ENCODE results near the gene MAN2A1. TPM values are rescaled to one million over a fixed set of nuclear protein-coding genes. Genes with fewer than 3 reads are reported as not detected.

The MAN2A1 gene
- total and polyA plus RNA-seq, 12 donors: 11.7 to 123 (median 83.2) TPM

DNA sequence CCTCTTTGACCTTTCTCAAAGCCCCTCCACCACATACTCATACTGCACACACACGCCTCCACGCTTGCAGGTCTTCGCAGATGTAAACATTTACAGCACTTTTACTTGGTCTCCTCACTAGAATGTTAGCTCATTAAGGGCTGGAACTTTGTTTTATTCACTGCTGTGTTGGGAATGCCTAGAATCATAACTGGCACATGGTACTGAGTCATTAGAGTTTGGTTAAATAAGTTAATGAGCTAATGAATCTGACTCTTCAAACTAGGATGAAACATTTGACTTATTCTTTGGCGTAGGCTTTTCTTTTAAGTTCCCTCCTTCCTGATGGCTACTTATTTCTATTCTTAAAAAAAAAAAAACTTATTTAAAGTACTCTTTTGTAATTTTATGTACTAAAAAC, 28.9 kb downstream of the MAN2A1 start:
- no peak overlapping the region for H3K4me3 ChIP-seq
- H3K4me1 ChIP-seq (replicated peaks in 1 of 2): peaks cover 3 to 9% of the 10 kb centered on the region in 2 donors
- TF ChIP-seq, protein P1, sequence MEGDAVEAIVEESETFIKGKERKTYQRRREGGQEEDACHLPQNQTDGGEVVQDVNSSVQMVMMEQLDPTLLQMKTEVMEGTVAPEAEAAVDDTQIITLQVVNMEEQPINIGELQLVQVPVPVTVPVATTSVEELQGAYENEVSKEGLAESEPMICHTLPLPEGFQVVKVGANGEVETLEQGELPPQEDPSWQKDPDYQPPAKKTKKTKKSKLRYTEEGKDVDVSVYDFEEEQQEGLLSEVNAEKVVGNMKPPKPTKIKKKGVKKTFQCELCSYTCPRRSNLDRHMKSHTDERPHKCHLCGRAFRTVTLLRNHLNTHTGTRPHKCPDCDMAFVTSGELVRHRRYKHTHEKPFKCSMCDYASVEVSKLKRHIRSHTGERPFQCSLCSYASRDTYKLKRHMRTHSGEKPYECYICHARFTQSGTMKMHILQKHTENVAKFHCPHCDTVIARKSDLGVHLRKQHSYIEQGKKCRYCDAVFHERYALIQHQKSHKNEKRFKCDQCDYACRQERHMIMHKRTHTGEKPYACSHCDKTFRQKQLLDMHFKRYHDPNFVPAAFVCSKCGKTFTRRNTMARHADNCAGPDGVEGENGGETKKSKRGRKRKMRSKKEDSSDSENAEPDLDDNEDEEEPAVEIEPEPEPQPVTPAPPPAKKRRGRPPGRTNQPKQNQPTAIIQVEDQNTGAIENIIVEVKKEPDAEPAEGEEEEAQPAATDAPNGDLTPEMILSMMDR (IDR thresholded peaks at IDR 0.05): no peak
- TF ChIP-seq POLR2A (IDR thresholded peaks at IDR 0.05): no peak
- 84 to 100% (median 95%) methylated on average over 4 of the region's 4 CpGs for WGBS, 4 donors
- H3K27ac ChIP-seq: no peak overlapping the region
- DNase-seq: no peak
- intact Hi-C loops (cut with DNase I): no loop called here
- H3K36me3 ChIP-seq (replicated peaks in 1 of 2): peaks cover 0 to 9% of the 10 kb centered on the region in 2 donors
- H3K9me3 ChIP-seq (replicated peaks in 1 of 3): no peaks in the 10 kb centered on the region
- no peaks in the 10 kb centered on the region for H3K27me3 ChIP-seq

DNA sequence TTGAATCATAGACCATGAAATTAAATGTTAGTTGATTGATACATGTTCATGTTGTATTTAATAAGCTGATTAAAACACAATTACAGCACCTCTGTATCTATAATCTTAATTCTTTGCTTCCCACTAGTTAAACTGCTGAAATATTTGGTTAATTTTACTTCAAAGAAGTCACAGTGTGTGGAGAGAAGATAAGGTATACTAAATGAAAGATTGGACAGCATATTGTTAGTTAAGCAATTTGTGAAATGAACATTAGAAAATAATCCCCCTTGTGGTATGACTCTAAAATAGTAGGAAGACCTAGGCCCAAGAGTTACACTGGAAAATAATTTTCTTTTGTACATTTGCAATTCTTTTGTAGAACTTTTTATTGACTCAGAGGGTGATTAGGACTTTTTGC, 30.3 kb downstream of the MAN2A1 start:
- Histone ChIP-seq H3K4me3 (no peak overlapping the region), H3K36me3 (replicated peaks in 1 of 2) (peaks cover 0 to 9% of the 10 kb centered on the region in 2 donors), H3K4me1 (replicated peaks in 1 of 2) (no peaks in the 10 kb centered on the region), H3K9me3 (replicated peaks in 1 of 3) (no peaks in the 10 kb centered on the region), H3K27me3 (no peaks in the 10 kb centered on the region), H3K27ac (no peak overlapping the region)
- intact Hi-C loops (cut with DNase I): no loop called here
- TF ChIP-seq, protein P1 (IDR thresholded peaks at IDR 0.05): no peak
- TF ChIP-seq POLR2A (IDR thresholded peaks at IDR 0.05): no peak
- DNase-seq: no peak

DNA sequence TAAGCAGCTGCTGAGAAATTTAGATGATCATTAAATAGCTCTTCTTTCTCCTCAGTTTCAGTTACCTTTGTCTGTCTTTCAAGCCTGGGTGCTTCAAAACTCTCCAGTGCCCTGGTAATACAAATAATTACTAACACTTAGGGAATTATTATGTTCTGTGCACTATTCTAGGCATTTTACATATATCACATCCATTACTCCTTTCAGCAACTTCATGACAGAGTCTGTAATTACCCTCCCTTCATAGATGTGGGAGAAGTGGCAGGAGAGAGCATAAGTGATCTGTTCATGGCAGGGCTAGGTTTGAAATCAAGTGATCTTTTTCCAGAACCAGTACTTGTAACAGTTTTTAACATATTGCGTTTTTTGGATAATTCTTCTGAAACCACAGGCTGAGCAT, 32.0 kb downstream of the MAN2A1 start:
- no peaks in the 10 kb centered on the region for H3K4me1 ChIP-seq (replicated peaks in 1 of 2)
- peaks cover 0 to under 1% of the 10 kb centered on the region in 2 donors for H3K36me3 ChIP-seq (replicated peaks in 1 of 2)
- no peak overlapping the region for H3K4me3 ChIP-seq
- no peak overlapping the region for H3K27ac ChIP-seq
- no peaks in the 10 kb centered on the region for H3K9me3 ChIP-seq (replicated peaks in 1 of 3)
- no peaks in the 10 kb centered on the region for H3K27me3 ChIP-seq
- 88 to 92% (median 89%) methylated on average over 1 of the region's 1 CpG for WGBS, 4 donors
- no peak for DNase-seq
- intact Hi-C loops (cut with DNase I): no loop called here
- TF ChIP-seq, protein P1 (IDR thresholded peaks at IDR 0.05): no peak
- TF ChIP-seq POLR2A (IDR thresholded peaks at IDR 0.05): no peak

DNA sequence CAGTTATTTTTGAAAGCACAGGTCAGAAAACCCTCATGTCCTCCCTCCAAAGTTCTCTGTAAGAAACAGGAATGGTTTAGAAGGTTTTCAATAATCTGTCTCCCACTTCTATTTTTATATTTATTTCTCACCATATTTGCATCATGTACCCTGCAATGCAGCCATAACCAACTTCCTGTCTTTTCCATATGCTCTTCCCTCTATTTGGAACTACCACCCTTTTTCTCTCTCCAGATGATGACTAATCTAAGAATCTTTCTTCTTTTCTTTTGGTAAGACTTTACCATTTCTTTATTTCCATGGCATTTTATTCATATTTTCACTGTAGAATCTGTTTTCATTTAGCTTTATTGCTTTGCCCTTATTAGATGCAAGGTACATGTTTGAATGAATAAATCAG, 33.9 kb downstream of the MAN2A1 start:
- intact Hi-C loops (cut with DNase I): no loop called here
- H3K4me1 ChIP-seq (replicated peaks in 1 of 2): no peaks in the 10 kb centered on the region
- H3K36me3 ChIP-seq (replicated peaks in 1 of 2): no peaks in the 10 kb centered on the region
- H3K9me3 ChIP-seq (replicated peaks in 1 of 3): no peaks in the 10 kb centered on the region
- no peak for TF ChIP-seq POLR2A (IDR thresholded peaks at IDR 0.05)
- TF ChIP-seq, protein P1 (IDR thresholded peaks at IDR 0.05): no peak
- no peaks in the 10 kb centered on the region for H3K27me3 ChIP-seq
- no peak overlapping the region for H3K4me3 ChIP-seq
- no peak overlapping the region for H3K27ac ChIP-seq
- DNase-seq: no peak

Data from adrenal gland (tissue), 12 donors.